GM18873 (cell line): ENCODE measurements around the gene SSBP2.

ENCODE experiments used
- ATAC-seq: cut with Tn5 transposase; IDR thresholded peaks from one replicate; pipeline ENCODE4 v1.9.1; 2021; ENCODE audit warnings: mild to moderate bottlenecking, moderate library complexity, moderate number of reproducible peaks; ENCODE audit not compliant: unreplicated experiment, low FRiP score

SSBP2 gene

GRCh38 chr5:81767938-81768337 is 17.0 kb upstream of the SSBP2 start:
- no peak for ATAC-seq

- no peak for ATAC-seq
Observed at GRCh38 chr5:81767097-81767496, 16.2 kb upstream of the SSBP2 start.

GRCh38 chr5:81766611-81767010 is 15.7 kb upstream of the SSBP2 start:
- no peak for ATAC-seq

- ATAC-seq: no peak
Observed at GRCh38 chr5:81763294-81763928, 12.5 kb upstream of the SSBP2 start.

GRCh38 chr5:81762853-81763252 is 12.0 kb upstream of the SSBP2 start:
- ATAC-seq: no peak

- no peak for ATAC-seq
Observed at GRCh38 chr5:81762401-81762800, 11.5 kb upstream of the SSBP2 start.

GRCh38 chr5:81761970-81762369 is 11.1 kb upstream of the SSBP2 start:
- ATAC-seq: no peak

GRCh38 chr5:81761270-81761669 is 10.4 kb upstream of the SSBP2 start:
- ATAC-seq: no peak

GRCh38 chr5:81760521-81760920 is 9.6 kb upstream of the SSBP2 start:
- ATAC-seq: no peak

GRCh38 chr5:81759632-81760005 is 8.7 kb upstream of the SSBP2 start:
- no peak for ATAC-seq

GRCh38 chr5:81757404-81757803 is 6.5 kb upstream of the SSBP2 start:
- no peak for ATAC-seq

- ATAC-seq: no peak
Observed at GRCh38 chr5:81756016-81756415, 5.1 kb upstream of the SSBP2 start.

GRCh38 chr5:81755320-81755719 is 4.4 kb upstream of the SSBP2 start:
- no peak for ATAC-seq

GRCh38 chr5:81754621-81755020 is 3.7 kb upstream of the SSBP2 start:
- no peak for ATAC-seq

GRCh38 chr5:81753429-81753828 is 2.5 kb upstream of the SSBP2 start:
- ATAC-seq: no peak

GRCh38 chr5:81752644-81752963 is 1.7 kb upstream of the SSBP2 start:
- no peak for ATAC-seq

GRCh38 chr5:81751836-81752643 is 1.1 kb upstream of the SSBP2 start:
- no peak for ATAC-seq

GRCh38 chr5:81750308-81751008 is 439 bp downstream of the SSBP2 start:
- ATAC-seq: no peak

- ATAC-seq: peak; percentile 40
Observed at GRCh38 chr5:81749561-81750307, 1.2 kb downstream of the SSBP2 start.

GRCh38 chr5:81749192-81749560 is 1.7 kb downstream of the SSBP2 start:
- no peak for ATAC-seq

- ATAC-seq: no peak
Observed at GRCh38 chr5:81748556-81748955, 2.3 kb downstream of the SSBP2 start.
